Sigmoid colon (tissue), 4 donors: ENCODE measurements around the gene NEO1.
"Not testable (repeated sequence)": the region's sequence is repeated elsewhere in the genome, so short reads cannot be mapped to it uniquely, and the experiment has no call there.

ENCODE experiments used
- EP300 ChIP-seq, 4 donors: sonication (generic); formaldehyde crosslinking; IDR thresholded peaks; one replicate each; pipeline ENCODE4 v1.6.1; 2017; ENCODE audit warnings: antibody characterized with exemption in 4 of 4
- POLR2A ChIP-seq, 2 donors: fragments of 450-650 bp; IDR thresholded peaks; one replicate each; pipeline ENCODE4 v1.6.1; 2016; ENCODE audit warnings: antibody characterized with exemption in 2 of 2, mild to moderate bottlenecking in 2 of 2, moderate library complexity in 2 of 2
- TF ChIP-seq, protein P1 (sequence below), 4 experiments: fragments of 450-650 bp in 3 of 4; fragments of 200-600 bp in 1 of 4; IDR thresholded peaks; one replicate each; pipeline ENCODE4 v1.5.1; 2016 to 2019; ENCODE audit warnings: antibody characterized with exemption in 4 of 4, mild to moderate bottlenecking in 3 of 4, moderate library complexity in 2 of 4

DNA sequence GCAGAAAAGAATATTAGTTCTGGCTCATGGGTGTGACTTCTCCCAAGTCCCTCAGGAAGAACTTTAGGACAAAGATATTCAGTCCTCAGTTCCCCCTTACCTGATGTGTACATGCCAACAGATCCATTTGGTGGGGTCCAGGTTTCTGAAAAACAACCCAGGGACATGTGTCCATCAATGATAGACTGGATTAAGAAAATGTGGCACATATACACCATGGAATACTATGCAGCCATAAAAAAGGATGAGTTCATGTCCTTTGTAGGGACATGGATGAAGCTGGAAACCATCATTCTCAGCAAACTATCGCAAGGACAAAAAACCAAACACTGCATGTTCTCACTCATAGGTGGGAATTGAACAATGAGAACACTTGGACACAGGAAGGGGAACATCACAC is 114.4 kb downstream of the NEO1 start:
- TF ChIP-seq POLR2A, EP300 (IDR thresholded peaks at IDR 0.05): not testable (repeated sequence)
- TF ChIP-seq, protein P1, sequence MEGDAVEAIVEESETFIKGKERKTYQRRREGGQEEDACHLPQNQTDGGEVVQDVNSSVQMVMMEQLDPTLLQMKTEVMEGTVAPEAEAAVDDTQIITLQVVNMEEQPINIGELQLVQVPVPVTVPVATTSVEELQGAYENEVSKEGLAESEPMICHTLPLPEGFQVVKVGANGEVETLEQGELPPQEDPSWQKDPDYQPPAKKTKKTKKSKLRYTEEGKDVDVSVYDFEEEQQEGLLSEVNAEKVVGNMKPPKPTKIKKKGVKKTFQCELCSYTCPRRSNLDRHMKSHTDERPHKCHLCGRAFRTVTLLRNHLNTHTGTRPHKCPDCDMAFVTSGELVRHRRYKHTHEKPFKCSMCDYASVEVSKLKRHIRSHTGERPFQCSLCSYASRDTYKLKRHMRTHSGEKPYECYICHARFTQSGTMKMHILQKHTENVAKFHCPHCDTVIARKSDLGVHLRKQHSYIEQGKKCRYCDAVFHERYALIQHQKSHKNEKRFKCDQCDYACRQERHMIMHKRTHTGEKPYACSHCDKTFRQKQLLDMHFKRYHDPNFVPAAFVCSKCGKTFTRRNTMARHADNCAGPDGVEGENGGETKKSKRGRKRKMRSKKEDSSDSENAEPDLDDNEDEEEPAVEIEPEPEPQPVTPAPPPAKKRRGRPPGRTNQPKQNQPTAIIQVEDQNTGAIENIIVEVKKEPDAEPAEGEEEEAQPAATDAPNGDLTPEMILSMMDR (IDR thresholded peaks at IDR 0.05) = not testable (repeated sequence)
